K562 (cell line): Measurements from ENCODE around the gene LMBR1L. TPM values are rescaled to one million over a fixed set of nuclear protein-coding genes. Genes with fewer than 3 reads are reported as not detected.

Experiments
- CBFA2T2 ChIP-seq: fragments of 450-650 bp; conservative IDR thresholded peaks from 2 replicates; pipeline ENCODE4 v1.6.1; 2017; ENCODE audit warnings: mild to moderate bottlenecking
- CHD2 ChIP-seq: IDR thresholded peaks from 2 replicates; pipeline ENCODE4 v1.6.1; 2011; ENCODE audit warnings: low read depth, low read length
- ELF1 ChIP-seq: fragments of 200-800 bp; sonication (Bioruptor generic); IDR thresholded peaks from 2 replicates; pipeline ENCODE4 v1.6.1; 2016; ENCODE audit warnings: missing genetic modification characterization, missing compliant biosample characterization
- ETV6 ChIP-seq, 3 experiments: fragments of 150-350 bp in 1 of 3; sonication (generic) in 1 of 3; formaldehyde crosslinking in 1 of 3; IDR thresholded peaks; 2 replicates each; pipeline versions ENCODE4 v1.6.1 to v1.8.0; 2014 to 2022; ENCODE audit warnings: borderline replicate concordance in 2 of 3, low read depth in 2 of 3, antibody characterized with exemption in 1 of 3, low read length in 1 of 3, mild to moderate bottlenecking in 1 of 3, missing genetic modification reagents in 1 of 3
- MCM2 ChIP-seq: fragments of 450-650 bp; IDR thresholded peaks from 2 replicates; pipeline ENCODE4 v1.6.1; 2017; ENCODE audit warnings: low read depth, mild to moderate bottlenecking
- MYC ChIP-seq, 2 experiments: fragments of 250-450 bp in 1 of 2; sonication (Bioruptor Pico) in 1 of 2; IDR thresholded peaks; 2 replicates each; pipeline versions ENCODE4 v1.5.1 to v1.6.1; 2012 to 2021; ENCODE audit warnings: low read depth in 2 of 2, borderline replicate concordance in 1 of 2, improper control_type of control experiment in 1 of 2, low read length in 1 of 2, mild to moderate bottlenecking in 1 of 2, moderate library complexity in 1 of 2
- NFIC ChIP-seq: fragments of 450-650 bp; IDR thresholded peaks from 2 replicates; pipeline ENCODE4 v1.6.1; 2017; ENCODE audit warnings: mild to moderate bottlenecking, inconsistent platforms
- SMAD1 ChIP-seq: fragments of 150-350 bp; IDR thresholded peaks from 2 replicates; pipeline ENCODE4 v1.6.1; 2014; ENCODE audit warnings: low read length, low read depth; ENCODE audit not compliant: partially characterized antibody
- SP2 ChIP-seq: IDR thresholded peaks from 2 replicates; pipeline ENCODE4 v1.6.1; 2011; ENCODE audit warnings: mild to moderate bottlenecking, low read depth, low read length, moderate library complexity; ENCODE audit not compliant: poor library complexity, severe bottlenecking; ENCODE audit errors: extremely low read depth
- SPI1 ChIP-seq: IDR thresholded peaks from 2 replicates; pipeline ENCODE4 v1.6.1; 2011; ENCODE audit warnings: low read depth, low read length, control low read depth, borderline replicate concordance
- TRIM24 ChIP-seq, 2 experiments: fragments of 450-650 bp; IDR thresholded peaks; 2 replicates each; pipeline ENCODE4 v1.6.1; 2016
- ZBTB8A ChIP-seq: fragments of 450-650 bp; IDR thresholded peaks from 2 replicates; pipeline ENCODE4 v1.6.1; 2018; ENCODE audit warnings: mild to moderate bottlenecking, moderate library complexity; ENCODE audit not compliant: partially characterized antibody
- ZNF140 ChIP-seq: fragments of 250-450 bp; sonication (Bioruptor Pico); IDR thresholded peaks from 2 replicates; pipeline ENCODE4 v1.8.0; 2021; ENCODE audit warnings: moderate library complexity, mild to moderate bottlenecking, inconsistent platforms
- ZNF384 ChIP-seq: IDR thresholded peaks from 2 replicates; pipeline ENCODE4 v1.6.1; 2012; ENCODE audit warnings: low read depth, low read length, improper control_type of control experiment
- polyA plus RNA-seq, 8 experiments: library from polyadenylated mRNA; depleted of rRNA in 4 of 8; stranded (reverse) in 5 of 8; unstranded in 3 of 8; fragments of >200 nt; fragmentation: Nextera tagmentation in 2 of 8; fragmentation: Illumina TruSeq in 1 of 8; extraction: Ambion mirVana in 2 of 8; extraction: Trizol in 1 of 8; gene quantifications; 2 replicates each; pipeline versions ENCODE4 v1.2.1 to v1.2.3, GENCODE V29; 2011 to 2014; ENCODE audit warnings: inconsistent platforms in 1 of 8, missing spikeins in 1 of 8
- total RNA-seq, 7 experiments: library from RNA; depleted of rRNA in 6 of 7; stranded (reverse); fragments of >200 nt in 6 of 7; fragmentation: Illumina TruSeq in 2 of 7; extraction: Trizol in 2 of 7; gene quantifications; 2 replicates each; pipeline versions ENCODE4 v1.2.1 to v1.2.3, GENCODE V29; 2011 to 2021; ENCODE audit warnings: low replicate concordance in 1 of 7
- TF ChIP-seq, protein P1 (sequence below): fragments of 450-650 bp; IDR thresholded peaks from 2 replicates; pipeline ENCODE4 v1.6.1; 2018; ENCODE audit warnings: mild to moderate bottlenecking, low read depth; ENCODE audit not compliant: partially characterized antibody
- TF ChIP-seq, protein P2 (sequence below): fragments of 250-450 bp; sonication (Bioruptor Pico); IDR thresholded peaks from 2 replicates; pipeline ENCODE4 v1.8.0; 2021; ENCODE audit warnings: borderline replicate concordance, mild to moderate bottlenecking, moderate library complexity; ENCODE audit not compliant: poor library complexity, severe bottlenecking
- TF ChIP-seq, protein P3 (sequence below): fragments of 450-650 bp; conservative IDR thresholded peaks from 2 replicates; pipeline ENCODE4 v1.6.1; 2016; ENCODE audit warnings: missing genetic modification characterization, low read depth, mild to moderate bottlenecking, control low read depth, missing compliant biosample characterization
- TF ChIP-seq, protein P4 (sequence below), 3 experiments: fragments of 200-800 bp in 1 of 3; sonication (Bioruptor generic) in 1 of 3; sonication (generic) in 1 of 3; formaldehyde crosslinking in 1 of 3; IDR thresholded peaks; 2 replicates each; pipeline versions ENCODE4 v1.6.1 to v1.8.0; 2016 to 2022; ENCODE audit warnings: mild to moderate bottlenecking in 2 of 3, missing compliant biosample characterization in 2 of 3, missing genetic modification characterization in 2 of 3, missing genetic modification reagents in 1 of 3
- TF ChIP-seq, protein P5 (sequence below): fragments of 450-650 bp; formaldehyde crosslinking; IDR thresholded peaks from 2 replicates; pipeline ENCODE4 v1.4.0; 2022; ENCODE audit warnings: mild to moderate bottlenecking, moderate library complexity

Gene LMBR1L
- total and polyA plus RNA-seq, 9 of the 15 experiments (the other 6 are each of a cell fraction or from before 2014, with no cell fraction given) = 2.5 to 57.0 (median 31.1) TPM

DNA sequence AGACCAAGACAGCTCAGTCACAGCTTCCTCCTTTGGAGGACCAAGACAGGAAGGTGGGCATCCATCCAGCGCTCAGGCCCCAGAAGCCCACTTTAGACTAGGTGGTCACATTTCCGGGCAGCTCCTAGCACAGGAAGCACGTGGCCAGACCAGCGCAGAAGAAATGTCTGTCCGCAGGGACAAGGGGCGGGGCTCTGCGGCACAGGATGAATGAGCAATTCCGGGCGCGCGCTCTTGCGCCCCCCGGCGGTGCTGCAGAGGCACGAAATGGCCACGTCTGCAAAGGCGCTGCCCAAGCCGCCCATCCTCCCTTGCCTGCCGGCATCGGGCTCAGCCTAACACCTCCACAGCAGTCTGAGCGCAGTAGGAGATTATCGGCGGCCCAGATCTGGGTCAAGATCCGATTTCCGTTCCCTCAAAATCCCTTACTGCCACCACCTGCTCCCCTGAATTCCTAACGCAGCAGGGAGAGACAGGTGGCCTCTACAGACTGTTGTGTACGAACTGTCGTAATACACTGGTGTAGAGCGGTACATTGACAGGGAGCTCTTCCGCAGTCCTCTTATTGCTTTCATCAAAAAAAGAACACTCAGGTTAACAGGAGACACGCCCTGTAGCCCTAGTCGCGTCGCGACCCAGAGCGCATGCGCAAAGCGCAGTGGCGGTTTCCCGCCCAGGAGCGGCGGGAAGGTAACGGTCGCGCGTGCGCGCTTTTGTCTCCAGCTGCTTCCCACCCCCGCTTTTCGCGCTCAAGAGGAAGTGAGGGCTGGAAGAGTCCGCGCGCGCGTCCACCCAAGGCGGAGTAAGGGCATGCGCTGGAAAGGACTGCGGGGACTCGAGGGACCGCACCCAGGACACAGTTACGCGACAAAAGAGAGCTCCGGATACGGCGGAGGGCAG, 19.8 kb upstream of the LMBR1L start (continued):
- TF ChIP-seq MCM2 (no peak), CHD2 (peak; percentile 9), SPI1 (peak; percentile 92), CBFA2T2 (peak; percentile 21; the same call in 1 of the 2 replicates), NFIC (no peak; the same call in 1 of the 2 replicates), SP2 (no peak), ZNF384 (peak; percentile 42; the same call in 1 of the 2 replicates), SMAD1 (peak; percentile 40), ZNF140 (CRISPR knock-in tag) (no peak), MYC (IDR thresholded peaks at IDR 0.05; ENCODE audit: low read depth, low read length) (peak; percentile 95), MYC (CRISPR knock-in tag; IDR thresholded peaks at IDR 0.05; ENCODE audit: borderline replicate concordance, low read depth) (peak; percentile 52; the same call in 1 of the 2 replicates), TRIM24 (IDR thresholded peaks at IDR 0.05) (peak; percentile 69 to 70; a peak in 3 of 4 replicates), ETV6 (IDR thresholded peaks at IDR 0.05; ENCODE audit: borderline replicate concordance in 1 of 2, low read depth in 2 of 2, low read length in 1 of 2) (0 out of 4 replicates have a peak, but pooled peaks of 1 of the 2 experiments have one; percentile 37), ETV6 (CRISPR knock-in tag; IDR thresholded peaks at IDR 0.05; ENCODE audit: borderline replicate concordance) (peak; percentile 89), ZBTB8A (no peak), ELF1 (peak; percentile 84)
- TF ChIP-seq, protein P1, sequence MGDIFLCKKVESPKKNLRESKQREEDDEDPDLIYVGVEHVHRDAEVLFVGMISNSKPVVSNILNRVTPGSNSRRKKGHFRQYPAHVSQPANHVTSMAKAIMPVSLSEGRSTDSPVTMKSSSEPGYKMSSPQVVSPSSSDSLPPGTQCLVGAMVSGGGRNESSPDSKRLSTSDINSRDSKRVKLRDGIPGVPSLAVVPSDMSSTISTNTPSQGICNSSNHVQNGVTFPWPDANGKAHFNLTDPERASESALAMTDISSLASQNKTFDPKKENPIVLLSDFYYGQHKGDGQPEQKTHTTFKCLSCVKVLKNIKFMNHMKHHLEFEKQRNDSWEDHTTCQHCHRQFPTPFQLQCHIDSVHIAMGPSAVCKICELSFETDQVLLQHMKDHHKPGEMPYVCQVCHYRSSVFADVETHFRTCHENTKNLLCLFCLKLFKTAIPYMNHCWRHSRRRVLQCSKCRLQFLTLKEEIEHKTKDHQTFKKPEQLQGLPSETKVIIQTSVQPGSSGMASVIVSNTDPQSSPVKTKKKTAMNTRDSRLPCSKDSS = no peak
- TF ChIP-seq, protein P2, sequence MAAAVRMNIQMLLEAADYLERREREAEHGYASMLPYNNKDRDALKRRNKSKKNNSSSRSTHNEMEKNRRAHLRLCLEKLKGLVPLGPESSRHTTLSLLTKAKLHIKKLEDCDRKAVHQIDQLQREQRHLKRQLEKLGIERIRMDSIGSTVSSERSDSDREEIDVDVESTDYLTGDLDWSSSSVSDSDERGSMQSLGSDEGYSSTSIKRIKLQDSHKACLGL (CRISPR knock-in tag) = peak; percentile 93
- TF ChIP-seq, protein P3, sequence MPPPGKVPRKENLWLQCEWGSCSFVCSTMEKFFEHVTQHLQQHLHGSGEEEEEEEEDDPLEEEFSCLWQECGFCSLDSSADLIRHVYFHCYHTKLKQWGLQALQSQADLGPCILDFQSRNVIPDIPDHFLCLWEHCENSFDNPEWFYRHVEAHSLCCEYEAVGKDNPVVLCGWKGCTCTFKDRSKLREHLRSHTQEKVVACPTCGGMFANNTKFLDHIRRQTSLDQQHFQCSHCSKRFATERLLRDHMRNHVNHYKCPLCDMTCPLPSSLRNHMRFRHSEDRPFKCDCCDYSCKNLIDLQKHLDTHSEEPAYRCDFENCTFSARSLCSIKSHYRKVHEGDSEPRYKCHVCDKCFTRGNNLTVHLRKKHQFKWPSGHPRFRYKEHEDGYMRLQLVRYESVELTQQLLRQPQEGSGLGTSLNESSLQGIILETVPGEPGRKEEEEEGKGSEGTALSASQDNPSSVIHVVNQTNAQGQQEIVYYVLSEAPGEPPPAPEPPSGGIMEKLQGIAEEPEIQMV = no peak
- TF ChIP-seq, protein P4, sequence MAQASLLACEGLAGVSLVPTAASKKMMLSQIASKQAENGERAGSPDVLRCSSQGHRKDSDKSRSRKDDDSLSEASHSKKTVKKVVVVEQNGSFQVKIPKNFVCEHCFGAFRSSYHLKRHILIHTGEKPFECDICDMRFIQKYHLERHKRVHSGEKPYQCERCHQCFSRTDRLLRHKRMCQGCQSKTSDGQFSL (CRISPR knock-in tag; IDR thresholded peaks at IDR 0.05) = peak; percentile 56; the same call in 1 of the 2 replicates
- TF ChIP-seq, protein P4 (tag; IDR thresholded peaks at IDR 0.05) = no peak
- TF ChIP-seq, protein P5, sequence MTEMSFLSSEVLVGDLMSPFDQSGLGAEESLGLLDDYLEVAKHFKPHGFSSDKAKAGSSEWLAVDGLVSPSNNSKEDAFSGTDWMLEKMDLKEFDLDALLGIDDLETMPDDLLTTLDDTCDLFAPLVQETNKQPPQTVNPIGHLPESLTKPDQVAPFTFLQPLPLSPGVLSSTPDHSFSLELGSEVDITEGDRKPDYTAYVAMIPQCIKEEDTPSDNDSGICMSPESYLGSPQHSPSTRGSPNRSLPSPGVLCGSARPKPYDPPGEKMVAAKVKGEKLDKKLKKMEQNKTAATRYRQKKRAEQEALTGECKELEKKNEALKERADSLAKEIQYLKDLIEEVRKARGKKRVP (CRISPR knock-in tag) = peak; percentile 38; the same call in 1 of the 2 replicates
